Heart left ventricle (tissue), 16 donors: ENCODE results near the gene ROBO1. TPM values are rescaled to one million over a fixed set of nuclear protein-coding genes. Genes with fewer than 3 reads are reported as not detected.
A peak's percentile ranks its signal among the peaks of the same experiment; 100 is the strongest.

Experiments
- ATAC-seq, 4 donors: fragments of 200-7000 bp; cut with Tn5 transposase; one replicate each; pipeline ENCODE4 v1.9.1; 2020 to 2022; ENCODE audit warnings: moderate library complexity in 4 of 4, mild to moderate bottlenecking in 3 of 4, moderate number of reproducible peaks in 1 of 4
- DNase-seq, 5 donors: peaks; one replicate each; pipeline ENCODE4 v3.0.0-alpha.2; 2020
- H3K27ac ChIP-seq, 12 donors: fragments of 200-600 bp; sonication (generic) in 4 of 12; one replicate each; pipeline versions ENCODE4 v1.5.0 to v1.8.0; 2016 to 2022; ENCODE audit warnings: mild to moderate bottlenecking in 2 of 12
- H3K27me3 ChIP-seq, 9 donors: fragments of 200-600 bp; sonication (generic) in 2 of 9; one replicate each; pipeline versions ENCODE4 v1.5.1 to v1.8.0; 2016 to 2022; ENCODE audit warnings: mild to moderate bottlenecking in 3 of 9
- H3K36me3 ChIP-seq, 9 donors: fragments of 200-600 bp; sonication (generic) in 2 of 9; one replicate each; pipeline versions ENCODE4 v1.5.0 to v1.8.0; 2018 to 2022; ENCODE audit warnings: mild to moderate bottlenecking in 2 of 9
- H3K4me1 ChIP-seq, 12 donors: fragments of 200-600 bp; sonication (generic) in 4 of 12; one replicate each; pipeline versions ENCODE4 v1.5.0 to v1.8.0; 2016 to 2022; ENCODE audit warnings: mild to moderate bottlenecking in 3 of 12
- H3K4me3 ChIP-seq, 12 donors: fragments of 200-600 bp; sonication (generic) in 4 of 12; one replicate each; pipeline versions ENCODE4 v1.5.0 to v1.8.0; 2017 to 2022; ENCODE audit warnings: mild to moderate bottlenecking in 9 of 12, moderate library complexity in 4 of 12
- H3K9me3 ChIP-seq, 12 donors: fragments of 200-600 bp; sonication (generic) in 4 of 12; one replicate each; pipeline versions ENCODE4 v1.5.0 to v1.8.0; 2016 to 2022; ENCODE audit warnings: mild to moderate bottlenecking in 1 of 12
- POLR2A ChIP-seq, 2 donors: fragments of 450-650 bp; IDR thresholded peaks; one replicate each; pipeline ENCODE4 v1.6.1; 2017; ENCODE audit warnings: antibody characterized with exemption in 2 of 2, mild to moderate bottlenecking in 2 of 2, moderate library complexity in 2 of 2
- WGBS, 4 donors: extraction: QIAGEN DNeasy Blood & Tissue Kit in 2 of 4; methylation state at CpG; one replicate each; pipeline versions ENCODE4 v1.1.5 to v1.1.7; 2013 to 2018; 5-methylcytosine and 5-hydroxymethylcytosine counted together
- intact Hi-C, 10 donors: fragments of 100-400 bp; cut with DNase I; formaldehyde crosslinking; loops; one replicate each; pipeline versions ENCODE4 v1.11.1 to v1.14.2; 2022
- polyA plus RNA-seq, 2 donors: library from polyadenylated mRNA; stranded (reverse); fragments of 200-250 nt; gene quantifications; one replicate each; pipeline ENCODE4 v1.2.3, GENCODE V29; 2013
- total RNA-seq, 9 donors: library from RNA; depleted of rRNA in 2 of 9; stranded (reverse); fragments of >200 nt in 2 of 9; fragmentation: NEBNext Ultra II Directional in 3 of 9; extraction: Animal tissue kit (Norgen Biotek cat#: 25700) in 3 of 9; gene quantifications; one replicate each; pipeline versions ENCODE4 v1.1.0 to v1.2.4, GENCODE V29; 2016 to 2023
- TF ChIP-seq, protein P1 (sequence below), 12 donors: fragments of 200-600 bp; sonication (generic) in 4 of 12; IDR thresholded peaks; one replicate each; pipeline versions ENCODE4 v1.5.0 to v1.8.0; 2018 to 2022; ENCODE audit warnings: antibody characterized with exemption in 12 of 12, mild to moderate bottlenecking in 5 of 12
- donor health status: ischemic (EF 13 %, LVEDD 7.1; RV severe dilation, severe dysfunction).
- donor health status: healthy with polysubstance abuse.
- donor health status: DM: no; HTN: yes; CAD: no.
- donor health status: DM: no; HTN: no; CAD: no.
- donor health status: ischemic (EF 25% LVEDD 6.9; RV normal size, moderate dysfunction).
- donor health status: ischemic (EF 25% LVEDD 5.7; RV mildly dilated, moderate dysfunction).
- donor health status: healthy.
- donor health status: DM: yes; HTN: yes; CAD: no.
- donor health status: ischemic (EF 35%, LVEDD 5.7; RV mildly dilated, moderate dysfunction).
- donor health status: nonischemic (EF 11% LVEDD 7.7; RV severe dilation, severe dysfunction).
- donor health status: DM: yes; HTN: yes; CAD: no.
- donor health status: PGD.
- donor health status: ischemic (EF 29% LVEDD 5.4; RV normal size, mild dysfunction).
- donor health status: nonischemic (EF 23%, LVEDD 6.1; RV moderate dilation, normal function).

The ROBO1 gene
- total and polyA plus RNA-seq, 11 donors, result 1.4 to 14.8 (median 5.7) TPM

DNA sequence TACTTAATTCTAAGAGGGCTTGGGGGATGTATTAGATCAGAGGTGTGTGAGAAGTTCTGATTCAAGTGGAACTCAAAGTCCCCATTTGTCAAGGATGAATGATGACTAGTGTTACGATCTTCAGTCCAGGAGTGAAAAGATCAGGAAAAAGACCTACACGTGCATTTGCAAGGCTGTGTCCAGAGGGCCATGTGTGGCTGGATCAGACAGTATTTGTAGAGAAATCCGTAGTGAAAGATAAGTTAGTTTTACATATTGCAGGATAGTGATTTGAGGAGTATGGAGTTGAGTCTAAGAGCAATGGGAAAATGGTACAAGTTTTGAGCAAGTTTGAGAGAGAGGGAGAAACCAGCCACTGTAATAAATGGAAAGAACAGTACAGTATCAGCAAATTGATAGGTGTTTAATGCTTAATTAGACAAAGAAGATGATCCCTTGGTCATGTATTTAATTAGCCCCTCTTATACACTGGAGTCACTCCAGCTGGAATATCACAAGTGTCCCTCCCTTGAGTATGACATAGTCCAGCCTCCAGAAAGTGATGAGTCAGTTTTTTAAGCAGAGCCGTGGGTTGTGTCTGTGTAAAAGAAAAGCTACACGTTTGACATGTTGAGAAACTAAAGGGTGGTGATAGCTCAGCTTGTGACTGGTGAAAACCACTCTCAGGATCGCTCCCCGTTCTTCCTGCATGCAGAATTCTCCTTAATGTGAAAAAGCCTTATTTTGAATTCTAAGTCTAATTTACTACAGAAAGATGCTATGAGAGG, 348.8 kb downstream of the ROBO1 start:
- Histone ChIP-seq H3K4me3 (no peak overlapping the region), H3K27ac (no peak overlapping the region), H3K27me3 (no peaks in the 10 kb centered on the region), H3K36me3 (no peaks in the 10 kb centered on the region), H3K9me3 (no peaks in the 10 kb centered on the region), H3K4me1 (no peaks in the 10 kb centered on the region)
- TF ChIP-seq, protein P1, sequence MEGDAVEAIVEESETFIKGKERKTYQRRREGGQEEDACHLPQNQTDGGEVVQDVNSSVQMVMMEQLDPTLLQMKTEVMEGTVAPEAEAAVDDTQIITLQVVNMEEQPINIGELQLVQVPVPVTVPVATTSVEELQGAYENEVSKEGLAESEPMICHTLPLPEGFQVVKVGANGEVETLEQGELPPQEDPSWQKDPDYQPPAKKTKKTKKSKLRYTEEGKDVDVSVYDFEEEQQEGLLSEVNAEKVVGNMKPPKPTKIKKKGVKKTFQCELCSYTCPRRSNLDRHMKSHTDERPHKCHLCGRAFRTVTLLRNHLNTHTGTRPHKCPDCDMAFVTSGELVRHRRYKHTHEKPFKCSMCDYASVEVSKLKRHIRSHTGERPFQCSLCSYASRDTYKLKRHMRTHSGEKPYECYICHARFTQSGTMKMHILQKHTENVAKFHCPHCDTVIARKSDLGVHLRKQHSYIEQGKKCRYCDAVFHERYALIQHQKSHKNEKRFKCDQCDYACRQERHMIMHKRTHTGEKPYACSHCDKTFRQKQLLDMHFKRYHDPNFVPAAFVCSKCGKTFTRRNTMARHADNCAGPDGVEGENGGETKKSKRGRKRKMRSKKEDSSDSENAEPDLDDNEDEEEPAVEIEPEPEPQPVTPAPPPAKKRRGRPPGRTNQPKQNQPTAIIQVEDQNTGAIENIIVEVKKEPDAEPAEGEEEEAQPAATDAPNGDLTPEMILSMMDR (IDR thresholded peaks at IDR 0.05), result no peak
- TF ChIP-seq POLR2A (IDR thresholded peaks at IDR 0.05), result no peak
- intact Hi-C loops, result no loop called here
- WGBS, 4 donors, result 38 to 43% (median 40%) methylated on average over 7 of the region's 7 CpGs
- no peak for ATAC-seq
- DNase-seq, result no peak

DNA sequence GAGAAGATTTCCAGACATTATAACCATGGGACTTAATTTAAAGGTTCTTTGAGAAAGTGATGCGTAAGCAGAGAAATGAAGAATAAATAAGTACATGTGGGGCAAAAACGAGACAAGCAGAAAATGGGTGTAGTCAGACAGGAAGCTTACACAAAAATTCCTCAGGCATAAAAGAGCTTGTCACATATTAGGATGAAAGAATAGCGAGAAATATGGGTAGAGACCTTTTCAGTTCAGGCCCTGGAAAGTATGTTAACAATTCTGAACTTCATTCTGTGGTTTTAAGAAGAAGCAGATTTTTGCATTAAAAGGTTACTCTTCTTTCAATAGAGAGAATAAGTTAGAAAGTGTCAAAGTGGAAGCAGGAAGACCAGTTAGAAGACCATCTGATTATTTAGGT, 352.4 kb downstream of the ROBO1 start:
- WGBS, 4 donors, result 46 to 72% (median 57%) methylated on average over 3 of the region's 3 CpGs

GRCh38 chr3:79414806-79415205, 353.0 kb downstream of the ROBO1 start:
- DNase-seq (peak in 1 of 5 donors; percentile 25), ATAC-seq (peak in 2 of 4 donors; percentile 64 to 70)
- intact Hi-C loops, result no loop called here
- Histone ChIP-seq H3K27me3 (no peaks in the 10 kb centered on the region), H3K27ac (no peak overlapping the region), H3K4me1 (no peaks in the 10 kb centered on the region), H3K36me3 (no peaks in the 10 kb centered on the region), H3K9me3 (no peaks in the 10 kb centered on the region), H3K4me3 (no peak overlapping the region)
- WGBS, 4 donors, result 70 to 83% (median 78%) methylated on average over 3 of the region's 3 CpGs
- TF ChIP-seq, protein P1 (IDR thresholded peaks at IDR 0.05), result no peak
- no peak for TF ChIP-seq POLR2A (IDR thresholded peaks at IDR 0.05)

More for the DNA sequence above, 352.4 kb downstream of the ROBO1 start:
- ATAC-seq (no peak), DNase-seq (no peak)
- Histone ChIP-seq H3K4me3 (no peak overlapping the region), H3K36me3 (no peaks in the 10 kb centered on the region), H3K27ac (no peak overlapping the region), H3K9me3 (no peaks in the 10 kb centered on the region), H3K4me1 (no peaks in the 10 kb centered on the region), H3K27me3 (no peaks in the 10 kb centered on the region)
- TF ChIP-seq POLR2A (IDR thresholded peaks at IDR 0.05), result no peak
- TF ChIP-seq, protein P1 (IDR thresholded peaks at IDR 0.05), result no peak
- intact Hi-C loops, result no loop called here

GRCh38 chr3:79414035-79414434, 353.8 kb downstream of the ROBO1 start:
- Histone ChIP-seq H3K9me3 (no peaks in the 10 kb centered on the region), H3K36me3 (no peaks in the 10 kb centered on the region), H3K27ac (no peak overlapping the region), H3K27me3 (no peaks in the 10 kb centered on the region), H3K4me1 (no peaks in the 10 kb centered on the region), H3K4me3 (no peak overlapping the region)
- DNase-seq (no peak), ATAC-seq (no peak)
- WGBS, 4 donors, result 72 to 92% (median 83%) methylated on average over 1 of the region's 1 CpG
- TF ChIP-seq, protein P1 (IDR thresholded peaks at IDR 0.05), result no peak
- TF ChIP-seq POLR2A (IDR thresholded peaks at IDR 0.05), result no peak
- intact Hi-C loops, result no loop called here
